ENCODE results near the gene KRT10.

The KRT10 gene

DNA sequence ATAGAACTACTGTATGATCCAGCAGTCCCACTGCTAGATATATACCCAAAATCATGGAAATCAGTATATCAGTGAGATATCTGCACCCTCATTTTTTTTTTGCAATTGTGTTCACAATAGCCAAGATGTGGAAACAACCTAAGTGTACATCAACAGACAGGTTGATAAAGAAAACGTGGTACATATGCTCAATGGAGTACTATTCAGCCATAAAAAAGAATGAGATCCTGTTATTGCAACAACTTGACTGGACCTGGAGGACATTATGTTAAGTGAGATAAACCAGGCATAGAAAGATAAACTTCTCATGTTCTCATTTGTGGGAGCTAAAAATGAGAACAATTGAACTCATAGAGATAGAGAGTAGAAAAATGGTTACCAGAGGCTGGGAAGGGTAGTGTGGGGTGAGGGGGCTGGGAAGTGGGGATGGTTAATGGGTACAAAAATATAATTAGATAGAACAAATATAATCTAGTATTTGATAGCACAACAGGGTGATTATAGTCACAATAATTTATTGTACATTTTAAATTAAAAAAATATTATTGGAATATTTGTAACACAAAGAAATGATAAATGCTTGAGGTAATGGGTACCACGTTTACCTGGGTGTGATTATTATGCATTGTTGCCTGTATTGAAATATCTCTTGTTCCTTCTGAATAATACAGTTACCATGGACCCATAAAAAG, 7.8 kb upstream of the KRT10 start:
- no peak for TF ChIP-seq USF1 (IDR thresholded peaks at IDR 0.05)
- TF ChIP-seq REST (IDR thresholded peaks at IDR 0.05; ENCODE audit: low read depth) = no peak
- TF ChIP-seq ZBTB7A (IDR thresholded peaks at IDR 0.05; ENCODE audit: low read depth) = no peak
- TF ChIP-seq MAX (IDR thresholded peaks at IDR 0.05) = no peak
- TF ChIP-seq YY1 (IDR thresholded peaks at IDR 0.05; ENCODE audit: low read depth) = no peak
- no peak for TF ChIP-seq RAD21 (IDR thresholded peaks at IDR 0.05; ENCODE audit: low read depth)
- no peak for TF ChIP-seq EGR1 (IDR thresholded peaks at IDR 0.05)
- no peak for TF ChIP-seq FOXM1 (IDR thresholded peaks at IDR 0.05; ENCODE audit: borderline replicate concordance, low read depth)
- TF ChIP-seq TAF1 (IDR thresholded peaks at IDR 0.05; ENCODE audit: low read depth) = no peak
- TF ChIP-seq EP300 (IDR thresholded peaks at IDR 0.05; ENCODE audit: borderline replicate concordance) = no peak
- TF ChIP-seq TEAD4 (IDR thresholded peaks at IDR 0.05) = no peak
- TF ChIP-seq NFIC (IDR thresholded peaks at IDR 0.05) = no peak
- TF ChIP-seq CEBPB (IDR thresholded peaks at IDR 0.05) = no peak

DNA sequence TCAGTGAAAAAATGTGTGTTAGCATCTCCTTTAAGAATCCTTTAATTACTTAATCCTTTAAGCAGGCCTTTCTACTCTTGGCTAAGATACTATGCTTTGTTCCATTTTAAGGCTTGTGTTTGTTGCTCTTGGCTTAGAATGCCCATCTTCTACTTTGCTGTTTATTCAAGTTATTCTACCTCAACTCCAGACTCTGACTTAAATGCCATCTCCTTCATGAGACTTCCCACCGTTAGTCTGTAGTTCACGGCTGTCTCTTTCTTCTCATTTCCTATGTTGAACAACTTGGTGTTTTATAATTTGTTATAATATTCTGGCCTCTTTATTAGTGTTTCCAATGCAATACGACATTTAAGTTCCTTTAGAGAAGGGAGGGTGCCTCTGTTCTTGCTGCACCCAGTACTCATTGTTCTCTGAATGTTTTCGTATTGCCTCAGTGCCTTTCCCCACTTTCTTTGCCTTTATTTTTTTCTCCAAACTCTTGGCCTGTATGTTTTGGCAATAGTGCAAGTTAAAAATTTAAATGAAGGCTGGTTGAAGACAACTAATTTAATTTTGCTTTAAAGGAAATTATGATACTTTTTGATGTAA, 6.1 kb upstream of the KRT10 start:
- TF ChIP-seq YY1 (IDR thresholded peaks at IDR 0.05; ENCODE audit: low read depth) (no peak), USF1 (IDR thresholded peaks at IDR 0.05) (no peak), TEAD4 (IDR thresholded peaks at IDR 0.05) (no peak), FOXM1 (IDR thresholded peaks at IDR 0.05; ENCODE audit: borderline replicate concordance, low read depth) (no peak), EGR1 (IDR thresholded peaks at IDR 0.05) (no peak), NFIC (IDR thresholded peaks at IDR 0.05) (no peak), TCF12 (IDR thresholded peaks at IDR 0.05; ENCODE audit: low read depth) (no peak), RAD21 (IDR thresholded peaks at IDR 0.05; ENCODE audit: low read depth) (no peak), REST (IDR thresholded peaks at IDR 0.05; ENCODE audit: low read depth) (no peak), EP300 (IDR thresholded peaks at IDR 0.05; ENCODE audit: borderline replicate concordance) (no peak), ZBTB7A (IDR thresholded peaks at IDR 0.05; ENCODE audit: low read depth) (no peak), TAF1 (IDR thresholded peaks at IDR 0.05; ENCODE audit: low read depth) (no peak), CREB1 (IDR thresholded peaks at IDR 0.05; ENCODE audit: low read depth) (no peak), MAX (IDR thresholded peaks at IDR 0.05) (no peak), CEBPB (IDR thresholded peaks at IDR 0.05) (no peak)

- TF ChIP-seq ZBTB7A (IDR thresholded peaks at IDR 0.05; ENCODE audit: low read depth) (no peak), MAX (IDR thresholded peaks at IDR 0.05) (no peak), CEBPB (IDR thresholded peaks at IDR 0.05) (no peak), RAD21 (IDR thresholded peaks at IDR 0.05; ENCODE audit: low read depth) (no peak), NFIC (IDR thresholded peaks at IDR 0.05) (no peak), FOXM1 (IDR thresholded peaks at IDR 0.05; ENCODE audit: borderline replicate concordance, low read depth) (no peak), TCF12 (IDR thresholded peaks at IDR 0.05; ENCODE audit: low read depth) (no peak), EGR1 (IDR thresholded peaks at IDR 0.05) (no peak), REST (IDR thresholded peaks at IDR 0.05; ENCODE audit: low read depth) (no peak), CREB1 (IDR thresholded peaks at IDR 0.05; ENCODE audit: low read depth) (no peak), YY1 (IDR thresholded peaks at IDR 0.05; ENCODE audit: low read depth) (no peak), USF1 (IDR thresholded peaks at IDR 0.05) (no peak), TAF1 (IDR thresholded peaks at IDR 0.05; ENCODE audit: low read depth) (no peak), EP300 (IDR thresholded peaks at IDR 0.05; ENCODE audit: borderline replicate concordance) (no peak), TEAD4 (IDR thresholded peaks at IDR 0.05) (no peak)
Measured at GRCh38 chr17:40827746-40828453, 5.5 kb upstream of the KRT10 start.

Data from Ishikawa (cell line).